Measurements from ENCODE around the gene SENP1.

DNA sequence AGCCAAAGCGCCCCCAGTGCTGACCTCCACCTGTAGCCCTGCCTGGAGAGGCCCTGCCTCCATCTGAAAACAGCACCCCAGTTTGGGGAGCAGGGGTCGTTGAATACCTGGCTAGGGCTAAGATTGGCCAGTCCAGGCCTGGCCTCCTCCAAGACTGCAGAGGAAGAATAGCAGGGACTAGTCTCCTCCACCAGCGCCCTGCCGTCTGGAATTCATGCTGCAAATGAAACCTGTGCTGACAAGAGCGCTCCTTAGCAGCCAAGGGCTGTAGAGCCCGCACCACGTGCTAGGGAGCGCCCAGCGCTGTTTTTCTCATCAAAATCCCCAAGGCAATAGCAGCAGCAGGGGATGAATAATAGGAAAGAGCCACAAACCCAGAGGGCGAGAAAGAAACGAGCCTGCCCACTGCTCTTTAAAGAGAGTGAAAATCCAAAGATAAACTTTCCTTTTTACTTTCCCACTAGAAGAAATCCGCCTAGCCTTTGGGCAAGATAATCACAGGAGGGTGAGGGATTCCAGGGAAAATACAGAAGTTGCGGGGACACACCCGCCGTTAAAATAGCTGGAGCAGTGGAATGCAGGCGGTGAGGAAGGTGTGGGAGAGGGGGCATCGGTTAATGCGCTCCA, 104.9 kb downstream of the SENP1 start:
- TF ChIP-seq, protein P1, sequence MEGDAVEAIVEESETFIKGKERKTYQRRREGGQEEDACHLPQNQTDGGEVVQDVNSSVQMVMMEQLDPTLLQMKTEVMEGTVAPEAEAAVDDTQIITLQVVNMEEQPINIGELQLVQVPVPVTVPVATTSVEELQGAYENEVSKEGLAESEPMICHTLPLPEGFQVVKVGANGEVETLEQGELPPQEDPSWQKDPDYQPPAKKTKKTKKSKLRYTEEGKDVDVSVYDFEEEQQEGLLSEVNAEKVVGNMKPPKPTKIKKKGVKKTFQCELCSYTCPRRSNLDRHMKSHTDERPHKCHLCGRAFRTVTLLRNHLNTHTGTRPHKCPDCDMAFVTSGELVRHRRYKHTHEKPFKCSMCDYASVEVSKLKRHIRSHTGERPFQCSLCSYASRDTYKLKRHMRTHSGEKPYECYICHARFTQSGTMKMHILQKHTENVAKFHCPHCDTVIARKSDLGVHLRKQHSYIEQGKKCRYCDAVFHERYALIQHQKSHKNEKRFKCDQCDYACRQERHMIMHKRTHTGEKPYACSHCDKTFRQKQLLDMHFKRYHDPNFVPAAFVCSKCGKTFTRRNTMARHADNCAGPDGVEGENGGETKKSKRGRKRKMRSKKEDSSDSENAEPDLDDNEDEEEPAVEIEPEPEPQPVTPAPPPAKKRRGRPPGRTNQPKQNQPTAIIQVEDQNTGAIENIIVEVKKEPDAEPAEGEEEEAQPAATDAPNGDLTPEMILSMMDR (IDR thresholded peaks at IDR 0.05) = no peak
- TF ChIP-seq POLR2A (IDR thresholded peaks at IDR 0.05) = no peak

Data from Peyer's patch (tissue), 4 donors.